HEK293 (cell line): ENCODE results near the gene ETF1.

Experiments
- CTCF ChIP-seq: fragments of 450-650 bp; formaldehyde crosslinking; IDR thresholded peaks from 2 replicates; pipeline ENCODE4 v1.5.1; 2016; ENCODE audit warnings: missing biosample characterization, missing genetic modification characterization
- GFI1B ChIP-seq: fragments of 450-650 bp; formaldehyde crosslinking; IDR thresholded peaks from 2 replicates; pipeline ENCODE4 v1.5.1; 2016; ENCODE audit warnings: missing biosample characterization, missing genetic modification characterization
- YY1 ChIP-seq: fragments of 450-650 bp; formaldehyde crosslinking; IDR thresholded peaks from 2 replicates; pipeline ENCODE4 v1.5.1; 2018; ENCODE audit warnings: missing biosample characterization, missing genetic modification characterization
- ZBTB7A ChIP-seq: fragments of 450-650 bp; formaldehyde crosslinking; IDR thresholded peaks from 2 replicates; pipeline ENCODE4 v1.5.1; 2016; ENCODE audit warnings: low read depth, missing biosample characterization, missing genetic modification characterization
- ZNF837 ChIP-seq: fragments of 450-650 bp; formaldehyde crosslinking; IDR thresholded peaks from 2 replicates; pipeline ENCODE4 v1.5.1; 2016; ENCODE audit warnings: missing biosample characterization, missing genetic modification characterization

GRCh38 chr5:138458856-138459255 is 84.2 kb downstream of the ETF1 start:
- no peak for TF ChIP-seq CTCF (tag by site-specific recombination)
- TF ChIP-seq ZNF837 = no peak
- TF ChIP-seq YY1 = no peak
- TF ChIP-seq ZBTB7A (tag by site-specific recombination) = no peak
- TF ChIP-seq GFI1B (tag by site-specific recombination) = no peak
